Testis (tissue), 5 donors: ENCODE results near the gene DNAJC12. TPM values are rescaled to one million over a fixed set of nuclear protein-coding genes. Genes with fewer than 3 reads are reported as not detected.

Experiments
- DNase-seq: peaks from one replicate; pipeline ENCODE4 v3.0.0-alpha.2; 2019
- H3K27ac ChIP-seq, 2 donors: fragments of 200-600 bp; sonication (generic); one replicate each; pipeline ENCODE4 v1.5.1; 2019
- H3K27me3 ChIP-seq: fragments of 200-600 bp; sonication (generic); one replicate; pipeline ENCODE4 v1.5.1; 2019
- H3K36me3 ChIP-seq: fragments of 200-600 bp; sonication (generic); one replicate; pipeline ENCODE4 v1.5.1; 2017; ENCODE audit warnings: low read depth; ENCODE audit errors: missing control alignments
- H3K4me1 ChIP-seq: fragments of 200-600 bp; sonication (generic); one replicate; pipeline ENCODE4 v1.5.1; 2019
- H3K4me3 ChIP-seq, 2 donors: fragments of 200-600 bp; sonication (generic); one replicate each; pipeline ENCODE4 v1.5.1; 2017 to 2019
- H3K9me3 ChIP-seq: fragments of 200-600 bp; sonication (generic); one replicate; pipeline ENCODE4 v1.5.1; 2017
- POLR2A ChIP-seq: fragments of 450-650 bp; IDR thresholded peaks from one replicate; pipeline ENCODE4 v1.6.1; 2017; ENCODE audit warnings: antibody characterized with exemption, mild to moderate bottlenecking, moderate library complexity
- WGBS, 2 donors: methylation state at CpG; one replicate each; pipeline ENCODE4 v1.1.5; 2018; 5-methylcytosine and 5-hydroxymethylcytosine counted together
- intact Hi-C: fragments of 100-400 bp; cut with DNase I; formaldehyde crosslinking; loops from one replicate; pipeline ENCODE4 v1.15.1; 2023; ENCODE audit warnings: low total_unique reads
- long read RNA-seq, 2 donors: transcript quantifications; one replicate each; lab custom pipeline, GENCODE V29; 2026
- polyA plus RNA-seq: library from polyadenylated mRNA; stranded (reverse); fragments of 350-450 nt; fragmentation: Illumina TruSeq; extraction: RNeasy Lipid Tissue Mini Kit (QIAGEN cat#74804); gene quantifications from one replicate; pipeline ENCODE4 v1.2.3, GENCODE V29; 2014; ENCODE audit warnings: low read depth, low replicate concordance; ENCODE audit not compliant: insufficient read depth
- total RNA-seq, 2 donors: library from RNA; depleted of rRNA; stranded (reverse); fragments of >200 nt; gene quantifications; one replicate each; pipeline ENCODE4 v1.2.3, GENCODE V29; 2016
- TF ChIP-seq, protein P1 (sequence below), 3 experiments: fragments of 450-650 bp in 2 of 3; fragments of 200-600 bp in 1 of 3; sonication (generic) in 1 of 3; IDR thresholded peaks; one replicate each; pipeline ENCODE4 v1.5.1; 2016 to 2019; ENCODE audit warnings: antibody characterized with exemption in 3 of 3, mild to moderate bottlenecking in 2 of 3, moderate library complexity in 1 of 3

Gene DNAJC12
- total RNA-seq (10 to 100 TPM; 22.5 to 23.3 TPM), polyA plus RNA-seq (16.0 TPM)
- long read RNA-seq, donor 1, transcript DNAJC12-201 (5 exons, 1,201 nt) = major isoform, 10 of 14 reads
- long read RNA-seq, donor 1, partial matches to known transcripts = 0 of 14 reads
- long read RNA-seq, donor 1, other reads (novel, unspliced or antisense) = 0 of 14 reads
- long read RNA-seq, donor 2, transcript DNAJC12-201 (5 exons, 1,201 nt) = major isoform, 6 of 7 reads
- long read RNA-seq, donor 2, partial matches to known transcripts = 0 of 7 reads
- long read RNA-seq, donor 2, other reads (novel, unspliced or antisense) = 0 of 7 reads

DNA sequence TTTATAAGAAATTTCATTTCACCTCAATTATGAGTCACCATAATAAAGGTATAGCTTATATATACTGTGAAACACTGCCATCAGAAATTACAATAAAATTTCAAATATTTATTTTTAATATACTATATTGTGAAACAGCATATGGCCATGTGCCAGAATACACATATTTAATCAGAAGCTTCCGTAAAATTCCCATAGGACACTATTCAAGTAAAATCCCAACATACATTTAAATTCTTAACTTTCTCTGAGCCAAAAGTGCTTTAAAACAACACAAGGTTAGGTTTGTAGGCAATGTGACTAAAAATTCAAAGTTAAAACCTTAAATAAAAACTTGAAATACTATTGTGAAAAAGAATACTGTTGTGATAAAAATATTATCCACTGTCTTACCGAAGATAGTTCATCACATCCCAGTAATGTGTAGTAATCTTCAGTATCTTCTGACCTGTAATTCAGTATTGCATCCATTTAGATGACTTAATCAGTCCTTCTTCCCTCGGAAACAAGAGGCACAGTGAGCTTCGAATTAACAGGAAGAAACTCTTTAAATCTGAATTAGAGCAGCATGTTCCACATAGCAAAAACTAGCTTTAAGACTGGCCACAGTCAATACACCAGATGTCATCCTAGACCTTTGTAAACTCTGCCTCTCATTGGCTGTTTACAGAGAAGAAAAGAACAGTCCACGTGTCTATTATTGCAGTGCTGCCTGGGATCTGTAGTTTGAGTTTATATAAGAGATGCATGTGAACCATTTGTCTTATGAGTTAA is at the start of gene DNAJC12:
Gene DNAJC12 (minus strand): TSS at position 648 of the 774 bp plus-strand sequence. CDS start 177 bp downstream, at position 471.
- no peak for TF ChIP-seq POLR2A
- TF ChIP-seq, protein P1, sequence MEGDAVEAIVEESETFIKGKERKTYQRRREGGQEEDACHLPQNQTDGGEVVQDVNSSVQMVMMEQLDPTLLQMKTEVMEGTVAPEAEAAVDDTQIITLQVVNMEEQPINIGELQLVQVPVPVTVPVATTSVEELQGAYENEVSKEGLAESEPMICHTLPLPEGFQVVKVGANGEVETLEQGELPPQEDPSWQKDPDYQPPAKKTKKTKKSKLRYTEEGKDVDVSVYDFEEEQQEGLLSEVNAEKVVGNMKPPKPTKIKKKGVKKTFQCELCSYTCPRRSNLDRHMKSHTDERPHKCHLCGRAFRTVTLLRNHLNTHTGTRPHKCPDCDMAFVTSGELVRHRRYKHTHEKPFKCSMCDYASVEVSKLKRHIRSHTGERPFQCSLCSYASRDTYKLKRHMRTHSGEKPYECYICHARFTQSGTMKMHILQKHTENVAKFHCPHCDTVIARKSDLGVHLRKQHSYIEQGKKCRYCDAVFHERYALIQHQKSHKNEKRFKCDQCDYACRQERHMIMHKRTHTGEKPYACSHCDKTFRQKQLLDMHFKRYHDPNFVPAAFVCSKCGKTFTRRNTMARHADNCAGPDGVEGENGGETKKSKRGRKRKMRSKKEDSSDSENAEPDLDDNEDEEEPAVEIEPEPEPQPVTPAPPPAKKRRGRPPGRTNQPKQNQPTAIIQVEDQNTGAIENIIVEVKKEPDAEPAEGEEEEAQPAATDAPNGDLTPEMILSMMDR (IDR thresholded peaks at IDR 0.05) = no peak
- Histone ChIP-seq H3K9me3 (no peaks in the 10 kb centered on the region), H3K4me3 (peak within 1 kb of the TSS; percentile 30 to 40), H3K27ac (peak within 1 kb of the TSS in 1 of 2 donors; percentile 47), H3K4me1 (no peaks in the 10 kb centered on the region), H3K36me3 (no peaks in the 10 kb centered on the region), H3K27me3 (no peaks in the 10 kb centered on the region)
- no peak for DNase-seq
- 26 to 34% methylated on average over 5 of the region's 5 CpGs for WGBS, 2 donors
- intact Hi-C loops = no loop called here

DNA sequence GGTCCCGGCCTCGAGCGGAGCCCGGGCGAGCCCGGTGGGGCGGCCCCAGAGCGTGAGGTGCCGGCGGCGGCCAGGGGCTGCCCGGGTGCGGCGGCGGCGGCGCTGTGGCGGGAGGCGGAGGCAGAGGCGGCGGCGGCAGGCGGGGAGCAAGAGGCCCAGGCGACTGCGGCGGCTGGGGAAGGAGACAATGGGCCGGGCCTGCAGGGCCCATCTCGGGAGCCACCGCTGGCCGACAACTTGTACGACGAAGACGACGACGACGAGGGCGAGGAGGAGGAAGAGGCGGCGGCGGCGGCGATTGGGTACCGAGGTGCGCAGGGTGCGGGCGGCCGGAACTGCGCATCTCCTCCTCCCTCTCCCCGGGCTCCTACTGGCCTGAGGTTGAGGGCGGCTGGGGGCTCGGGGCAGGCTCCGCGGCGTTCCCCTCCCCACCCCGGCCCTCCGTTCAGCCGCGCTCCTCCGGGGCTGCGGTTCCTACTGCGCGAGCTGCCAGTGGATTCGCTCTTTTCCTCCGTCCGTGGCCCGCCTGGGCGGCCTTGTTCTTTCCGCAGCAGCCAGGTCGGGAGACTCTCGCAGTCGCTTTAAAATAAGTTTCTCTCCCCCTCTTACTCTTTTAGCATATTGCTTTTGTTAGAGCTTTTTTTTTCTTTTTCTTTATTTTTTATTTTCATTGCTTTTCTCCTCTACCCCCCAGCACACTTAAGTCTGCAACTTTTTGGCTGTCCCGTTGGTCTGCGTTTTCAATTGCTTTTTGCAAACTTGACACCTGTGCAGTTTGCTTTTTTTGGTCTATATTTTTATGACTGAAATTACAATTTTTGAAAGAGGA is 47.1 kb upstream of the DNAJC12 start:
- H3K4me3 ChIP-seq = peak overlapping the region; percentile 71 to 93
- TF ChIP-seq POLR2A = no peak
- TF ChIP-seq, protein P1 (IDR thresholded peaks at IDR 0.05) = no peak
- H3K4me1 ChIP-seq = peaks cover 12% of the 10 kb centered on the region
- no peaks in the 10 kb centered on the region for H3K27me3 ChIP-seq
- H3K9me3 ChIP-seq = no peaks in the 10 kb centered on the region
- intact Hi-C loops = no loop called here
- peak; percentile 82 for DNase-seq
- no peaks in the 10 kb centered on the region for H3K36me3 ChIP-seq
- 0 to 1% methylated on average over 27 to 73 of the region's 73 CpGs for WGBS, 2 donors
- H3K27ac ChIP-seq = peak overlapping the region; percentile 88 to 99

DNA sequence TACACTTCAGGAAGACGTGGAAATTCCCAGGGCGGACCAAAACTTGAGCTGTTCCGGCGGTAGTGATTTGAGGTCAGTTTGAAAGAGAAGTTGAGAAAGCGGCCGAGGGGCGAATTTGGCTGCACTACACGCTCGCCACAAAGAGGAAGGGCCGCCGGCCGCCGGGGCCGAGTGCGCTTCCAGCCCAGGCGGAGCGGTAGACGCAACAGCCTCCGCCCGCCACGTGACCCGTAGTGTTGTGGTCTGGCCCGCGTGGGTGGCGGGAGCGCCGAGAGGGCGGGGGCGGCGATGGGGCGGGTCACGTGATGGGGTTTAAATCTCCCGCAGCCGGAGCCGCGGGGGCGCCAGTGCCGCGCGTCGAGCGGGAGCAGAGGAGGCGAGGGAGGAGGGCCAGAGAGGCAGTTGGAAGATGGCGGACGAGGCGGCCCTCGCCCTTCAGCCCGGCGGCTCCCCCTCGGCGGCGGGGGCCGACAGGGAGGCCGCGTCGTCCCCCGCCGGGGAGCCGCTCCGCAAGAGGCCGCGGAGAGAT is 46.4 kb upstream of the DNAJC12 start, which contains the start of gene SIRT1:
Gene SIRT1 (plus strand): TSS at position 344 of the 529 bp plus-strand sequence. CDS start 66 bp downstream, at position 410.
- Histone ChIP-seq H3K4me1 (peaks cover 12% of the 10 kb centered on the region), H3K4me3 (peak within 1 kb of the TSS; percentile 71 to 93), H3K9me3 (no peaks in the 10 kb centered on the region), H3K27me3 (no peaks in the 10 kb centered on the region), H3K36me3 (no peaks in the 10 kb centered on the region), H3K27ac (peak within 1 kb of the TSS; percentile 88 to 99)
- peak; percentile 71 for TF ChIP-seq POLR2A
- TF ChIP-seq, protein P1 (IDR thresholded peaks at IDR 0.05) = no peak
- intact Hi-C loops = no loop called here
- WGBS, 2 donors = 0 to 1% methylated on average over 7 to 58 of the region's 62 CpGs
- peak; percentile 98 for DNase-seq

- H3K4me3 ChIP-seq = peak overlapping the region; percentile 71 to 93
- H3K9me3 ChIP-seq = no peaks in the 10 kb centered on the region
- no peak for DNase-seq
- intact Hi-C loops = no loop called here
- 11 to 12% methylated on average over 13 of the region's 13 CpGs for WGBS, 2 donors
- no peaks in the 10 kb centered on the region for H3K36me3 ChIP-seq
- peaks cover 12% of the 10 kb centered on the region for H3K4me1 ChIP-seq
- TF ChIP-seq, protein P1 (IDR thresholded peaks at IDR 0.05) = no peak
- TF ChIP-seq POLR2A = no peak
- H3K27ac ChIP-seq = peak overlapping the region; percentile 88 to 99
- no peaks in the 10 kb centered on the region for H3K27me3 ChIP-seq
Observed at GRCh38 chr10:67883710-67884312, 45.8 kb upstream of the DNAJC12 start.
